CD4-positive, alpha-beta T cell treated with Interleukin-21 for 1 hour (primary cell): Measurements from ENCODE around the gene ATP2A2.
"Not testable (repeated sequence)": the region's sequence is repeated elsewhere in the genome, so short reads cannot be mapped to it uniquely, and the experiment has no call there.

Experiments used
- DNase-seq: peaks from one replicate; pipeline ENCODE4 v3.0.0-alpha.2; 2020

Gene ATP2A2

GRCh38 chr12:110301065-110301806 lies 20.2 kb downstream of the ATP2A2 start:
- no peak for DNase-seq

GRCh38 chr12:110304061-110304551 lies 23.1 kb downstream of the ATP2A2 start:
- no peak for DNase-seq

- DNase-seq, result no peak
These were observed 26.3 kb downstream of the ATP2A2 start for GRCh38 chr12:110307372-110307771.

GRCh38 chr12:110310763-110311162 lies 29.7 kb downstream of the ATP2A2 start:
- DNase-seq, result no peak

GRCh38 chr12:110311903-110312302 lies 30.9 kb downstream of the ATP2A2 start:
- no peak for DNase-seq

- peak; percentile 19 for DNase-seq
These were observed 31.7 kb downstream of the ATP2A2 start for GRCh38 chr12:110312581-110313360.

GRCh38 chr12:110314308-110314707 lies 33.3 kb downstream of the ATP2A2 start:
- DNase-seq, result no peak

- no peak for DNase-seq
These were observed 35.8 kb downstream of the ATP2A2 start for GRCh38 chr12:110316861-110317260.

- no peak for DNase-seq
These were observed 36.9 kb downstream of the ATP2A2 start for GRCh38 chr12:110317911-110318310.

- DNase-seq, result no peak
These were observed 39.5 kb downstream of the ATP2A2 start for GRCh38 chr12:110320550-110320949.

GRCh38 chr12:110329710-110330109 lies 48.7 kb downstream of the ATP2A2 start:
- DNase-seq, result no peak

- DNase-seq, result no peak
These were observed 49.1 kb downstream of the ATP2A2 start for GRCh38 chr12:110330124-110330523.

- DNase-seq, result no peak
These were observed 49.5 kb downstream of the ATP2A2 start for GRCh38 chr12:110330544-110330943.

- DNase-seq, result no peak
These were observed 52.2 kb downstream of the ATP2A2 start for GRCh38 chr12:110333201-110333600.

GRCh38 chr12:110335481-110336045 lies 54.5 kb downstream of the ATP2A2 start:
- no peak for DNase-seq

- DNase-seq, result no peak
These were observed 57.1 kb downstream of the ATP2A2 start for GRCh38 chr12:110337912-110338710.

GRCh38 chr12:110338754-110339153 lies 57.7 kb downstream of the ATP2A2 start:
- DNase-seq, result no peak

- DNase-seq, result no peak
These were observed 58.3 kb downstream of the ATP2A2 start for GRCh38 chr12:110339184-110339952.

GRCh38 chr12:110340261-110340660 lies 59.2 kb downstream of the ATP2A2 start:
- not testable (repeated sequence) for DNase-seq

- DNase-seq, result no peak
These were observed 59.7 kb downstream of the ATP2A2 start for GRCh38 chr12:110340706-110341105.

GRCh38 chr12:110342157-110342556 lies 61.1 kb downstream of the ATP2A2 start:
- no peak for DNase-seq

- DNase-seq, result no peak
These were observed 62.1 kb downstream of the ATP2A2 start for GRCh38 chr12:110343114-110343513.
